Pancreas (tissue), 10 donors: Measurements from ENCODE around the gene TRPC4AP. TPM values are rescaled to one million over a fixed set of nuclear protein-coding genes. Genes with fewer than 3 reads are reported as not detected.

Experiments used
- ATAC-seq, 4 donors: fragments of 200-7000 bp; cut with Tn5 transposase; one replicate each; pipeline versions ENCODE4 v1.8.0 to v1.9.1; 2020; ENCODE audit warnings: mild to moderate bottlenecking in 4 of 4, moderate library complexity in 4 of 4
- DNase-seq, 6 donors: peaks; one replicate each; pipeline ENCODE4 v3.0.0-alpha.2; 2020
- FAIRE-seq: peaks from 2 replicates; lab custom pipeline; 2012; peaks lifted over from hg19 to GRCh38; lab: Jason Lieb, UNC
- H3K27ac ChIP-seq, 4 donors: fragments of 200-600 bp; sonication (generic); 1 replicate in 3 of 4; 2 replicates in 1 of 4; pipeline versions ENCODE4 v1.5.0 to v1.8.0; 2020
- H3K27me3 ChIP-seq, 4 donors: fragments of 200-600 bp; one replicate each; pipeline ENCODE4 v1.8.0; 2021
- H3K36me3 ChIP-seq, 3 donors: fragments of 200-600 bp; sonication (generic) in 1 of 3; one replicate each; pipeline versions ENCODE4 v1.5.0 to v1.8.0; 2020 to 2021
- H3K4me1 ChIP-seq, 3 donors: fragments of 200-600 bp; one replicate each; pipeline ENCODE4 v1.8.0; 2021
- H3K4me3 ChIP-seq, 4 donors: fragments of 200-600 bp; sonication (generic) in 2 of 4; one replicate each; pipeline versions ENCODE4 v1.5.0 to v1.8.0; 2020 to 2021
- H3K9me3 ChIP-seq, 4 donors: fragments of 200-600 bp; one replicate each; pipeline ENCODE4 v1.8.0; 2021
- WGBS, 2 donors: extraction: QIAGEN DNeasy Blood & Tissue Kit; methylation state at CpG; one replicate each; pipeline ENCODE4 v1.1.7; 2013; 5-methylcytosine and 5-hydroxymethylcytosine counted together
- intact Hi-C, 3 donors: fragments of 100-400 bp; cut with DNase I; formaldehyde crosslinking; loops; one replicate each; pipeline versions ENCODE4 v1.11.1 to v1.14.2; 2022
- polyA plus RNA-seq, 2 donors: library from polyadenylated mRNA; stranded (reverse); fragments of 200-250 nt; gene quantifications; one replicate each; pipeline ENCODE4 v1.2.3, GENCODE V29; 2013
- total RNA-seq, 6 donors: library from RNA; stranded (reverse); fragmentation: NEBNext Ultra II Directional in 4 of 6; extraction: Animal tissue kit (Norgen Biotek cat#: 25700) in 4 of 6; gene quantifications; one replicate each; pipeline versions ENCODE4 v1.2.1 to v1.2.4, GENCODE V29; 2021 to 2023
- TF ChIP-seq, protein P1 (sequence below), 4 donors: fragments of 200-600 bp; sonication (generic) in 3 of 4; IDR thresholded peaks; one replicate each; pipeline versions ENCODE4 v1.5.0 to v1.8.0; 2021; ENCODE audit warnings: antibody characterized with exemption in 4 of 4
- donor health status: healthy with polysubstance abuse.
- donor health status: DM: no; HTN: no; CAD: no; lungs with moderate emphysema.
- donor health status: DM: no; HTN: no; CAD: no.
- donor health status: control.
- donor health status: control.
- donor health status: Bipolar disorder and iron deficiency.
- donor health status: DM: yes; HTN: yes; CAD: no.
- donor health status: DM: no; HTN: no; CAD: no.
- donor health status: DM: no; HTN: no; CAD: no.
- donor health status: DM: yes; HTN: yes; CAD: no.

The TRPC4AP gene
- total and polyA plus RNA-seq, 8 donors = 30.7 to 43.1 (median 34.0) TPM

GRCh38 chr20:34982270-34983088 lies 110.1 kb downstream of the TRPC4AP start:
- H3K9me3 ChIP-seq = no peaks in the 10 kb centered on the region
- H3K27ac ChIP-seq = no peak overlapping the region
- no peak for ATAC-seq
- TF ChIP-seq, protein P1, sequence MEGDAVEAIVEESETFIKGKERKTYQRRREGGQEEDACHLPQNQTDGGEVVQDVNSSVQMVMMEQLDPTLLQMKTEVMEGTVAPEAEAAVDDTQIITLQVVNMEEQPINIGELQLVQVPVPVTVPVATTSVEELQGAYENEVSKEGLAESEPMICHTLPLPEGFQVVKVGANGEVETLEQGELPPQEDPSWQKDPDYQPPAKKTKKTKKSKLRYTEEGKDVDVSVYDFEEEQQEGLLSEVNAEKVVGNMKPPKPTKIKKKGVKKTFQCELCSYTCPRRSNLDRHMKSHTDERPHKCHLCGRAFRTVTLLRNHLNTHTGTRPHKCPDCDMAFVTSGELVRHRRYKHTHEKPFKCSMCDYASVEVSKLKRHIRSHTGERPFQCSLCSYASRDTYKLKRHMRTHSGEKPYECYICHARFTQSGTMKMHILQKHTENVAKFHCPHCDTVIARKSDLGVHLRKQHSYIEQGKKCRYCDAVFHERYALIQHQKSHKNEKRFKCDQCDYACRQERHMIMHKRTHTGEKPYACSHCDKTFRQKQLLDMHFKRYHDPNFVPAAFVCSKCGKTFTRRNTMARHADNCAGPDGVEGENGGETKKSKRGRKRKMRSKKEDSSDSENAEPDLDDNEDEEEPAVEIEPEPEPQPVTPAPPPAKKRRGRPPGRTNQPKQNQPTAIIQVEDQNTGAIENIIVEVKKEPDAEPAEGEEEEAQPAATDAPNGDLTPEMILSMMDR (IDR thresholded peaks at IDR 0.05) = no peak
- H3K4me3 ChIP-seq = no peak overlapping the region
- DNase-seq = no peak
- H3K4me1 ChIP-seq = no peaks in the 10 kb centered on the region
- intact Hi-C loops = no loop called here
- no peaks in the 10 kb centered on the region for H3K36me3 ChIP-seq
- WGBS, 2 donors = 83 to 84% methylated on average over 21 of the region's 21 CpGs
- no peaks in the 10 kb centered on the region for H3K27me3 ChIP-seq
- FAIRE-seq = no peak

GRCh38 chr20:34980543-34981233 lies 111.9 kb downstream of the TRPC4AP start:
- intact Hi-C loops = no loop called here

DNA sequence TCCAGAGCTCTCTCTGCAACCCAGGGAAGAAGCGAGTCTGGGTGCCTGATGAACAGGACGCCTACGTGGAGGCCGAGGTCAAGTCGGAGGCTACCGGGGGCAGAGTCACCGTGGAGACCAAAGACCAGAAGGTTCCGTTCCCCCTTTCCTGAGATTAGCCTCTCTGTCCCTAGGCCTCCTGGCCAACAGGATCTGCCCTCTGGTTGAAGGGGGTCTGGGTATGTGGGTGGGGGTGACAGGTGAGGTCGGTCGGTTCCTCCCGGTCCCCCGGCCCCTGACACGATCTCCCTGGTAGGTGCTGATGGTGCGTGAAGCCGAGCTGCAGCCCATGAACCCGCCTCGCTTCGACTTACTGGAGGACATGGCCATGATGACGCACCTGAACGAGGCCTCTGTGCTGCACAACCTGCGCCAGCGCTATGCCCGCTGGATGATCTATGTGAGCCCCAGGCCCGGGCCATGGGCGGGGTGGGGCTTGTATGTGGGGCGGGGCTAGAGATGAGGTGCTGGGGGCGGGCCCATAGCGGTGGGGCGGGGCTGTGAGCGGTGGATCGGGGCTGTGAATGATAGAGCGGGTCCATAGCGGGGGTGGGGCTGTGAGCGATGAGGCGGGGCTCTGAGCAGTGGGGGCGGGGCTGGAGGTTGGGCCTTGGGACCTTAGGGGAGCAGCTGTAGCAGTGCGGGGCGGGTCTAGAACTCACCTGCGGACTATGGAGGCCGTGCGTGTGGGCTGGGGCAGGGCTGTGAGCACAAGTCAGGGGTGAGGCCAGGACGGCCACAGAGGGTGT lies 113.0 kb downstream of the TRPC4AP start:
- 81 to 85% methylated on average over 41 to 42 of the region's 42 CpGs for WGBS, 2 donors
- FAIRE-seq (no peak), ATAC-seq (no peak), DNase-seq (peak in 1 of 6 donors; percentile 55)
- no peak overlapping the region for H3K4me3 ChIP-seq
- no peaks in the 10 kb centered on the region for H3K4me1 ChIP-seq
- no peak overlapping the region for H3K27ac ChIP-seq
- intact Hi-C loops = no loop called here
- no peaks in the 10 kb centered on the region for H3K36me3 ChIP-seq
- no peaks in the 10 kb centered on the region for H3K9me3 ChIP-seq
- TF ChIP-seq, protein P1 (IDR thresholded peaks at IDR 0.05) = no peak
- H3K27me3 ChIP-seq = no peaks in the 10 kb centered on the region

More at GRCh38 chr20:34980543-34981233, 111.9 kb downstream of the TRPC4AP start:
- 87 to 88% methylated on average over 22 of the region's 22 CpGs for WGBS, 2 donors
- peak in 2 of 4 donors; percentile 16 to 24 for ATAC-seq
- Histone ChIP-seq H3K4me3 (no peak overlapping the region), H3K27ac (no peak overlapping the region), H3K9me3 (no peaks in the 10 kb centered on the region), H3K27me3 (no peaks in the 10 kb centered on the region), H3K4me1 (no peaks in the 10 kb centered on the region), H3K36me3 (no peaks in the 10 kb centered on the region)
- FAIRE-seq = no peak
- TF ChIP-seq, protein P1 (IDR thresholded peaks at IDR 0.05) = no peak
- DNase-seq = peak in 2 of 6 donors; percentile 13 to 67

DNA sequence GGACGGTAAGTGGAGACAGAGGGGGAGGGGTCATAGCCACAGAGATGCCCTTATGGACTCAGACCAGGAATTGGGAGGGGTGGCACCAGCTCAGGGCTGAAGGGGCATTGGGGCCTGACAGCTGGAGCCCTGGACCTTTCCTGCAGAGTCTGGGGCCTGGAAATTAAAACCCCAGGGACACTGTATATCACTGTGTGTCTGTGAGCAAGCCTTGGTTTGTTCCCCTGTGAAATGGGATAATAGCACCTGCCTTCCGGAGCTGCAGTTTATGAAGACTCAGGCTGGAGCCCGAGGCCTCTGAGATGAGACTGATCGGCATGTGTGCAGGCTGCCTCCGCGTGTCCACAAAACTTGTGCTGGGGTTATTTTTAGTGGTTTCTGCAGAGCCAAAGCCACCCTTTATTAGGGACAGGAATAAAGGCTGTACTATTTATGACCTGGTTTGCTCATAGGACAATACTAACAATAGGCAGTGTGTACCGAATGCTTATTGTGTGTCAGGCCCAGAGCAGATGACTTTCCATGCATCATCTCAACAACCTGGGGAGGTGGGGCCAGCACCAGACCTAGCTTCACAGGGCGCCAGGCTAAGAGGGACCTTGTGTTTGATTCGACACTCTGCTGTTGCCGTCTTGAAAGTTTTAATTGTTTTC lies 114.4 kb downstream of the TRPC4AP start:
- WGBS, 2 donors = 84 to 88% methylated on average over 10 of the region's 10 CpGs
- Histone ChIP-seq H3K9me3 (no peaks in the 10 kb centered on the region), H3K4me1 (no peaks in the 10 kb centered on the region), H3K36me3 (no peaks in the 10 kb centered on the region), H3K4me3 (no peak overlapping the region), H3K27ac (no peak overlapping the region), H3K27me3 (no peaks in the 10 kb centered on the region)
- intact Hi-C loops = no loop called here
- DNase-seq = no peak
- ATAC-seq = no peak
- FAIRE-seq = no peak
- TF ChIP-seq, protein P1 (IDR thresholded peaks at IDR 0.05) = no peak
